IPS-NIHi7 (cell line): ENCODE data around the gene PIGR.

Experiments used
- DNase-seq: peaks from one replicate; pipeline ENCODE4 v3.0.0; 2012; ENCODE audit warnings: mixed read lengths; ENCODE audit errors: extremely low spot score

Gene PIGR

GRCh38 chr1:206960676-206961386, 14.6 kb upstream of the PIGR start:
- no peak for DNase-seq

GRCh38 chr1:206958144-206958543, 11.9 kb upstream of the PIGR start:
- no peak for DNase-seq

- DNase-seq, result no peak
These were observed 11.4 kb upstream of the PIGR start for GRCh38 chr1:206957639-206958038.

- DNase-seq, result peak; percentile 35
These were observed 9.5 kb upstream of the PIGR start for GRCh38 chr1:206955476-206956451.

GRCh38 chr1:206954459-206955342, 8.4 kb upstream of the PIGR start:
- no peak for DNase-seq

GRCh38 chr1:206953626-206954025, 7.4 kb upstream of the PIGR start:
- no peak for DNase-seq

DNA sequence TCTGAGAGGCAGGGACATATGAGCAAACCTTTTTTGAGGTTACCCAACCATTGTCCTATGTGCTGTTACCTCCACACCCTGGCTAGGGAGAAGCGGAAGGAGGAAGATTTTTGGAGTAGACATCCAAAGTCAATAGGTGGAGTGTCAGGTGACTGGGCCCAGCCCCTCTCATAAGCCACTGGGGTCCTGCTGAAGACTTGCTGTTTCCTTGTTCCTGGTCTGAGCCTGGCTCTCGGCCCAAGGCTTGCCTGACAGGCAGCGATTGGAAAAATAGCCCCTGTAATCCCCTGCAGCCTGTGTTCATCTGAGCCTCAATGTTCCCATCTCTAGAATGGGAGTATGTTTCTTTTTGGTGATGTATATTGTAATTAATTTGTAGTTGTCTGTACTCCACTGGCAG, 6.9 kb upstream of the PIGR start:
- no peak for DNase-seq

DNA sequence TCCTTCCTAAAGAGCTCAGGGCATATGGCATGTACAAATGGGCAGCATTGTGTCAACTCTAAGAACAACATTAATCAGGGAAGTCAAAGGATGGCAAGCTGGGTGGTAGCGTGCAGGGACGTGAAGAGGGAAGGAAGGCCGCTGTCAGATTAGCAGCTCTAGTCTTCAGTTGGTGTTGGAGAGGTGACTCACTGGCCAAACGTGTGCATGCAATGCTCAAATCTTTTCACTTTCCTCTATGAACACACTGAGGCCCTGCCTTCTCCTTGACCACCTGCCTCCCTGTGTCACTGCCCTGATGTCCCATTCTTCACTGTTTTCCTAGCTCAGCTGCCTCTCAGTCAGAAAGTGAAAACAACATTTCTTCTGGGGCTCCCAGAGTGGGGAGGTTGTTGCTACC, 5.9 kb upstream of the PIGR start:
- no peak for DNase-seq

DNA sequence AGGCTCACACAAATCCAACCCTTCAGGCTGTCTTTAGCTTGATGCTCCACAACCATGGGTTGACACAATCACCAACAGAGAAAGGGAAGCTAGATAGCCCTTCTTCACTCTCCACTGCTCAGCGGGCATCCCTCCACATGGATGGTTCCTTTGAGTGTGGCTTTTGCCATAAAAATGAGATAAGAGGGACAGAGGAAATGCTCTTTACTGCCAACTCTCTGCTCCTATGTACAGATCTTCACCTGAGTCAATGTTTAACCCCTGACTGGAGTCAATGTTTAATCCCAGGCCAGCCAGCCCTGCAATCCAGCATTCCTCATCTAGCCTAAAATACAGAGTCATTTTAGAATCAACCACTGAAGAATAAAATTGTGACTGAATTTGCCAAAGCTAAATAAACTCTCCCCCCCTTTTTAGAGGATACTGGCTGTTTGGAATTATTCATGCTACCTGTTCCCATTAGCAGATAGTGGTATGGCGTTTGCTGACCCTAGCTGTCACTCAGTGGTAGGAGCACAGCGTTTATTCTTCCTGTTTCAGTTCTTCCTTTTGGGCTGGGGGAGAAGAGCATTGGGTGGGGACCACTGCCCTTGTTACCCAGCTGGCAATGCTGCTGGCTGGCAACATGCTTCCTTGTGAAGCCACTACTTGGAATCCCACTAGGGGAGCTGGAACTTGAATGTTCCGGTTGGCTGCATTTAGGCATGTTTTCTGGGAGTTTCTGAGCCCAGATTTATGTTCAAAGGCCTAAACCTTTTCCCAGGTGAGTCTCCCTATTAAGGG, 5.2 kb upstream of the PIGR start:
- DNase-seq, result no peak

DNA sequence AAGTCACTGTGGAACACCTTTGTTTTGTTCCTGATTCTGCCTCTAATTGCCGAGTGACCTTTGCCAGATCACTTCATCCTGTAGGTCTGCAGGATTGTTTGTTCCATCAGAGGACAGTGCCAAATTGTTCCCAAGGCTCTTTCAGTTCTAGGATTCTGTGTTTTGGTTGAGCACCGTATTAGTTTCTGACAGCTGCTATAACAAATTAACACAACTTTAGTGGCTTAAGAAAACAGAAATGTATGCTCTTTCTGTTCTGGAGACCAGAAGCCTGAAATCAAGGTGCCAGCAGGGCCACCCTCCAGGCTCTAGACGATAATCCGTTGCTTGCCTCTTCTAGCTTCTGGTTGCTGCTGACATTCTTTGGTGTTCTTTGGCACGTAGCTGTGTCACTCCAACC, 3.4 kb upstream of the PIGR start:
- DNase-seq, result no peak

- no peak for DNase-seq
These were observed 2.9 kb upstream of the PIGR start for GRCh38 chr1:206949208-206949607.

DNA sequence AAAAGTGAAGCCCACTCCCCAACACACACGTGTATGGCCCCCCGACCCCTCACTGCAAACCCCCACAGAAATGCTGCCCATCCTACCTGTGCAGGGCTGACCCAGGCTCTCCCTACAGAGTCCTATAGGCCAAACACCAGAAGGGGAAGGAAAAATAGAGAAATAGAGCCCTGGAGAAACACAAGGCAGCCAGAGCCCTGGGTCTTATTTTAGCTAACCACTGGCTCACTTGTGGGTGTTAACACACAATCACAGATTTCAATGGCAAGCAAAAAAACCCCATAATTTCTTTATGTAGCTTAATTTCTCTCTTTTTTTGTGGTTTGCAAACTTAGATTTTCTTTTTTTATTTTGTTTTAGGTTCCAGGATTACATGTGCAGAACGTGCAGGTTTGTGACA, 989 bp upstream of the PIGR start:
- DNase-seq, result no peak

DNA sequence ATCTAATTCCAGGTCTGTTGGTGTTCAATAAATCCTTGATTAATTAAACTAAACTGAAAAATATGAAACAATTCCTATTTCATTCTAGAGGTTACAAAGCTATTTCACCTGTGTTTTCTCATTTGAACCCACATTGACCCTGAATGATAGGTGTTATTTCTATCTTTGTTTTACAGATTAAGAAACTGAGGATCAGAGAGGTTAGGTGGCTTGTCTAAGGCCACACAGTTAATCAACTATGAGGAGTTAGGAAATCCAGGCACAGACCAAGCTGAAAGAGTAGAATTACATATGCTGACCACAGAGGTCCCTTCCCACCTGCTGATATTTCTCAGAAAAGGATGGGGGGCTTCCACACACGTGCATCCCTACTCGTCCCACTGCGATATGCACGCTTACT, 487 bp downstream of the PIGR start:
- DNase-seq, result no peak

DNA sequence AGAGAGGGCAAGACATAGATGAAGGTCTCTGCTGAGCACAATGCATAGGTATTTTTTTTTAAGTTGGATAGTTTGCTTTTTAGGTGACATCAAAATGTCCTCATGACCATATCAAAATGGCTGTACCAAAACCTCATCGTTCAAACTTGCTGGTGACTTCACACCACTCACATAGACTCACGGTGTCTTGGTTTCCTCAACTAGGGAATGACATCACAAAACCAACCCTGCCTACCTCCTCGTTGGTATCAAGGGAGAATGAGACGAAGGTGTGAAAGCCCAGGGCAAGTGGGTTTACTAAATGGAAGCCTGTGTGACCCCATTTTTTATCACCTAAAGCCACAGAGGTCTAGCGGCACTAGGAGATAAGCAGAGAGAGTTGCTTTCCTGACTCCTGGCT, 1.6 kb downstream of the PIGR start:
- DNase-seq, result no peak

GRCh38 chr1:206941766-206942418, 4.4 kb downstream of the PIGR start:
- no peak for DNase-seq

GRCh38 chr1:206940588-206940936, 5.7 kb downstream of the PIGR start:
- no peak for DNase-seq

GRCh38 chr1:206939841-206940587, 6.3 kb downstream of the PIGR start:
- no peak for DNase-seq

DNA sequence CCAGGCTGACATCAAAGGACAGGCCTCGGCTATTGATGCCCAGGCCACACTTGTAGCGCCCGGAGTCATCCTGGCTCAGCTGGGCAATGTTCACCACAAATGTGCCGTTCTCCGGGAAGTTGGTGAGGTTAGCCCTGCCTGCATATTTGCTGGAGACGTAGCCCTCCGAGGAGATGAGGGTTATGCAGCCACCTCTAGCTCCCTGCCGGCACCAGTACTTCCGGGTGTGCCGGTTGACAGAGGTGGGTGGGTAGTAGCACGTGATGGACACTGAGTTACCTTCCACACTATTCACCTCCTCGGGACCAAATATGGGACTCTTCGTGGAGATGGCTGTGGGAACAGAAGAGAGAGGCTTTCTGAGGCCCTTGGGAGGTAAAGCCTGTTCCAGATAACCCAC, 7.1 kb downstream of the PIGR start:
- DNase-seq, result no peak

GRCh38 chr1:206937425-206937824, 8.8 kb downstream of the PIGR start:
- no peak for DNase-seq

GRCh38 chr1:206935491-206936067, 10.7 kb downstream of the PIGR start:
- DNase-seq, result peak; percentile 92
